A549 (cell line): Measurements from ENCODE around the gene RPTOR. TPM values are rescaled to one million over a fixed set of nuclear protein-coding genes. Genes with fewer than 3 reads are reported as not detected.

Source experiments
- ATAC-seq, 2 experiments: fragments of 200-7000 bp in 1 of 2; fragments of >200 bp in 1 of 2; cut with Nextera tagmentation in 1 of 2; cut with Tn5 transposase in 1 of 2; 3 replicates each; pipeline versions ENCODE4 v1.8.0 to v1.9.1; 2018 to 2020; ENCODE audit warnings: mild to moderate bottlenecking in 1 of 2, moderate library complexity in 1 of 2
- CTCF ChIA-PET: fragments of 300-600 bp; sonication (Branson Sonifier 250); formaldehyde crosslinking; extraction: SDS; loops from one replicate; lab custom pipeline; 2021; ENCODE audit warnings: antibody characterized with exemption, inconsistent platforms; lab: Yijun Ruan, JAX
- POLR2A ChIA-PET: fragments of 350-600 bp; formaldehyde crosslinking; extraction: SDS; loops from one replicate; lab custom pipeline; 2021; ENCODE audit warnings: antibody characterized with exemption, inconsistent platforms; lab: Yijun Ruan, JAX
- DNase-seq, 2 experiments: peaks; one replicate each; pipeline versions ENCODE4 v3.0.0 to v3.0.0-alpha.2; 2011 to 2016; ENCODE audit warnings: low read depth in 1 of 2, low spot score in 1 of 2
- FAIRE-seq: peaks from 2 replicates; lab custom pipeline; 2011; peaks lifted over from hg19 to GRCh38; lab: Jason Lieb, UNC
- H3K27ac ChIP-seq, 2 experiments: fragments of >200 bp; sonication (Bioruptor Twin); formaldehyde crosslinking; 3 replicates each; pipeline ENCODE4 v1.5.1; 2016 to 2017
- H3K4me1 ChIP-seq: fragments of >200 bp; sonication (Bioruptor Twin); formaldehyde crosslinking; 3 replicates; pipeline ENCODE4 v1.6.1; 2016
- H3K4me2 ChIP-seq: fragments of >200 bp; sonication (Bioruptor Twin); formaldehyde crosslinking; 3 replicates; pipeline ENCODE4 v1.6.1; 2016
- H3K4me3 ChIP-seq: fragments of >200 bp; sonication (Bioruptor Twin); formaldehyde crosslinking; 3 replicates; pipeline ENCODE4 v1.5.1; 2016
- H3K9me3 ChIP-seq: fragments of >200 bp; sonication (Bioruptor Twin); formaldehyde crosslinking; 3 replicates; pipeline ENCODE4 v1.6.1; 2016
- BCL3 ChIP-seq: fragments of >200 bp; sonication (Bioruptor Twin); formaldehyde crosslinking; IDR thresholded peaks from 3 replicates; pipeline ENCODE4 v1.6.1; 2016
- BHLHE40 ChIP-seq: IDR thresholded peaks from 2 replicates; pipeline ENCODE4 v1.6.1; 2012; ENCODE audit warnings: low read depth, low read length, inconsistent platforms
- CEBPB ChIP-seq, 2 experiments: fragments of >200 bp in 1 of 2; sonication (Bioruptor Twin) in 1 of 2; formaldehyde crosslinking in 1 of 2; IDR thresholded peaks; 2 replicates each; pipeline ENCODE4 v1.6.1; 2012 to 2016
- EHMT2 ChIP-seq: fragments of 200-600 bp; sonication (generic); IDR thresholded peaks from 2 replicates; pipeline ENCODE4 v1.6.1; 2016; ENCODE audit warnings: antibody characterized with exemption, low read depth, mild to moderate bottlenecking, moderate library complexity
- FOSB ChIP-seq: fragments of 250-450 bp; sonication (Bioruptor Pico); IDR thresholded peaks from 2 replicates; pipeline ENCODE4 v1.5.0; 2020; ENCODE audit warnings: mild to moderate bottlenecking, moderate library complexity
- FOXS1 ChIP-seq: fragments of 250-450 bp; sonication (Bioruptor Pico); IDR thresholded peaks from 2 replicates; pipeline ENCODE4 v1.5.0; 2020; ENCODE audit warnings: mild to moderate bottlenecking, moderate library complexity
- GATA3 ChIP-seq: IDR thresholded peaks from 2 replicates; pipeline ENCODE4 v1.6.1; 2012; ENCODE audit warnings: borderline replicate concordance
- HDAC2 ChIP-seq: fragments of 200-600 bp; sonication (generic); IDR thresholded peaks from 2 replicates; pipeline ENCODE4 v1.6.1; 2016
- JUN ChIP-seq, 2 experiments: fragments of >200 bp; sonication (Bioruptor Twin); formaldehyde crosslinking; IDR thresholded peaks; 2 replicates in 1 of 2; 3 replicates in 1 of 2; pipeline ENCODE4 v1.6.1; 2016 to 2017
- JUNB ChIP-seq: fragments of >200 bp; sonication (Bioruptor Twin); formaldehyde crosslinking; IDR thresholded peaks from 2 replicates; pipeline ENCODE4 v1.6.1; 2016
- KDM5A ChIP-seq: fragments of 200-600 bp; sonication (generic); IDR thresholded peaks from 2 replicates; pipeline ENCODE4 v1.6.1; 2016; ENCODE audit warnings: antibody characterized with exemption, mild to moderate bottlenecking
- MAFK ChIP-seq: fragments of 450-650 bp; IDR thresholded peaks from 2 replicates; pipeline ENCODE4 v1.6.1; 2014; ENCODE audit not compliant: partially characterized antibody
- MAZ ChIP-seq: fragments of 150-350 bp; IDR thresholded peaks from 2 replicates; pipeline ENCODE4 v1.6.1; 2014; ENCODE audit warnings: antibody characterized with exemption, low read depth, low read length, borderline replicate concordance
- MYC ChIP-seq: IDR thresholded peaks from 2 replicates; pipeline ENCODE4 v1.6.1; 2012; ENCODE audit warnings: mild to moderate bottlenecking, inconsistent platforms, low read length, improper control_type of control experiment, borderline replicate concordance
- NFE2L2 ChIP-seq: fragments of 150-350 bp; conservative IDR thresholded peaks from 2 replicates; pipeline ENCODE4 v1.6.1; 2014; ENCODE audit warnings: low read length
- NR3C1 ChIP-seq: fragments of >200 bp; sonication (Bioruptor Twin); formaldehyde crosslinking; IDR thresholded peaks from 3 replicates; pipeline ENCODE4 v1.6.1; 2017
- PBX3 ChIP-seq: IDR thresholded peaks from 2 replicates; pipeline ENCODE4 v1.6.1; 2012
- RAD21 ChIP-seq, 2 experiments: fragments of >200 bp in 1 of 2; sonication (Bioruptor Twin) in 1 of 2; formaldehyde crosslinking in 1 of 2; IDR thresholded peaks in 1 of 2; conservative IDR thresholded peaks in 1 of 2; 2 replicates in 1 of 2; 3 replicates in 1 of 2; pipeline ENCODE4 v1.6.1; 2012 to 2018; ENCODE audit warnings: inconsistent platforms in 1 of 2
- RARB ChIP-seq: fragments of 250-450 bp; sonication (Bioruptor Pico); IDR thresholded peaks from 2 replicates; pipeline ENCODE4 v1.8.0; 2021; ENCODE audit warnings: mild to moderate bottlenecking, moderate library complexity
- RFX5 ChIP-seq: fragments of 450-650 bp; IDR thresholded peaks from 2 replicates; pipeline ENCODE4 v1.7.1; 2014; ENCODE audit warnings: antibody characterized with exemption, mild to moderate bottlenecking, moderate library complexity
- RNF2 ChIP-seq: fragments of 200-600 bp; sonication (generic); IDR thresholded peaks from 2 replicates; pipeline ENCODE4 v1.6.1; 2016; ENCODE audit warnings: low read depth, mild to moderate bottlenecking, antibody characterized with exemption, moderate library complexity, borderline replicate concordance
- SREBF2 ChIP-seq: fragments of 450-650 bp; IDR thresholded peaks from 2 replicates; pipeline ENCODE4 v1.6.1; 2014; ENCODE audit warnings: mild to moderate bottlenecking, moderate library complexity
- USF2 ChIP-seq: fragments of 450-650 bp; IDR thresholded peaks from 2 replicates; pipeline ENCODE4 v1.6.1; 2014; ENCODE audit warnings: antibody characterized with exemption
- ZC3H11A ChIP-seq: fragments of 450-650 bp; IDR thresholded peaks from 2 replicates; pipeline ENCODE4 v1.6.1; 2014; ENCODE audit warnings: antibody characterized with exemption, mild to moderate bottlenecking
- WGBS: methylation state at CpG from one replicate; pipeline ENCODE4 v1.1.6; 2017; ENCODE audit errors: missing lambda C conversion rate; 5-methylcytosine and 5-hydroxymethylcytosine counted together
- polyA plus RNA-seq, 4 experiments: library from polyadenylated mRNA; depleted of rRNA in 3 of 4; stranded (reverse); fragments of >200 nt; fragmentation: RNase III in 1 of 4; extraction: RNeasy Plus Mini Kit Qiagen cat#74134 plus additional on column Dnase treatment in 1 of 4; gene quantifications; 2 replicates in 3 of 4; 3 replicates in 1 of 4; pipeline ENCODE4 v1.2.3, GENCODE V29; 2011 to 2017
- TF ChIP-seq, protein P1 (sequence below): IDR thresholded peaks from 2 replicates; pipeline ENCODE4 v1.6.1; 2012
- TF ChIP-seq, protein P2 (sequence below): IDR thresholded peaks from 2 replicates; pipeline ENCODE4 v1.6.1; 2012; ENCODE audit warnings: low read depth, borderline replicate concordance

RPTOR gene
- polyA plus RNA-seq, 2 of the 4 experiments (the other 2 are of a cell fraction): 10.8 to 27.1 TPM

GRCh38 chr17:80555266-80555665 is 10.6 kb downstream of the RPTOR start:
- FAIRE-seq: no peak
- WGBS: 96% methylated on average over 7 of the region's 7 CpGs
- no peak for DNase-seq
- no peaks in the 10 kb centered on the region for H3K9me3 ChIP-seq
- no peak overlapping the region for H3K27ac ChIP-seq
- TF ChIP-seq ZC3H11A (no peak), CEBPB (IDR thresholded peaks at IDR 0.05) (no peak), JUN (IDR thresholded peaks at IDR 0.05) (no peak), PBX3 (no peak), EHMT2 (no peak), RFX5 (no peak), JUNB (no peak), NFE2L2 (no peak)
- no peak overlapping the region for H3K4me2 ChIP-seq
- H3K4me1 ChIP-seq: no peaks in the 10 kb centered on the region
- no peak for ATAC-seq
- CTCF ChIA-PET: interaction anchor here (1.1 to 7.0 kb wide), 3 partner anchors 10 to 128 kb away, joined by 3 to 73 read pairs (median 5); partner anchors contain the start of gene RPTOR
- POLR2A ChIA-PET: no interaction called here
- H3K4me3 ChIP-seq: no peak overlapping the region

DNA sequence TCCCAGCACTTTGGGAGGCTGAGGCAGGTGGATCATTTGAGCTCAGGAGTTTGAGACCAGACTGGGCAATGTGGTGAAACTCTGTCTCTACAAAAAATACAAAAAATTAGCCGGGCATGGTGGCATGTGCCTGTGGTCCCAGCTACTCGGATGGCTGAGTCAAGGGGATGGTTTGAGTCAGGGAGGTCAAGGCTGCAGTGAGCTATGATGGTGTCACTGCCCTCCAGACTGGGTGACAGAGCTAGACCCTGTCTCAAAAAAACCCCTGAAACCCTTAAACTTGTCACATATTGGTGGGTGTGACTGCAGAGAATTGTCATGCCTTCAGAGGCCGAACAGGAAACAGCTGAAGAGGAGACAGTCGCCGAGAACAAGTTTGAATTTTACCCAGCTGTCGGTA is 13.4 kb downstream of the RPTOR start:
- Histone ChIP-seq H3K27ac (no peak overlapping the region), H3K4me3 (no peak overlapping the region), H3K4me2 (no peak overlapping the region), H3K4me1 (no peaks in the 10 kb centered on the region), H3K9me3 (no peaks in the 10 kb centered on the region)
- ATAC-seq (no peak), FAIRE-seq (no peak), DNase-seq (no peak)
- WGBS: 90% methylated on average over 6 of the region's 6 CpGs
- ChIA-PET POLR2A (interaction anchor here (1.0 kb wide), 1 partner anchor 14 kb away, joined by 4 read pairs; the partner anchor contains the start of gene RPTOR), CTCF (interaction anchor here (0.9 to 7.0 kb wide), 6 partner anchors 12 to 353 kb away, joined by 3 to 73 read pairs (median 4); partner anchors contain the start of gene NPTX1)
- TF ChIP-seq MAZ (no peak), BCL3 (no peak), MAFK (no peak), RARB (CRISPR knock-in tag) (no peak)
- TF ChIP-seq, protein P1, sequence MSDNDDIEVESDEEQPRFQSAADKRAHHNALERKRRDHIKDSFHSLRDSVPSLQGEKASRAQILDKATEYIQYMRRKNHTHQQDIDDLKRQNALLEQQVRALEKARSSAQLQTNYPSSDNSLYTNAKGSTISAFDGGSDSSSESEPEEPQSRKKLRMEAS: no peak

DNA sequence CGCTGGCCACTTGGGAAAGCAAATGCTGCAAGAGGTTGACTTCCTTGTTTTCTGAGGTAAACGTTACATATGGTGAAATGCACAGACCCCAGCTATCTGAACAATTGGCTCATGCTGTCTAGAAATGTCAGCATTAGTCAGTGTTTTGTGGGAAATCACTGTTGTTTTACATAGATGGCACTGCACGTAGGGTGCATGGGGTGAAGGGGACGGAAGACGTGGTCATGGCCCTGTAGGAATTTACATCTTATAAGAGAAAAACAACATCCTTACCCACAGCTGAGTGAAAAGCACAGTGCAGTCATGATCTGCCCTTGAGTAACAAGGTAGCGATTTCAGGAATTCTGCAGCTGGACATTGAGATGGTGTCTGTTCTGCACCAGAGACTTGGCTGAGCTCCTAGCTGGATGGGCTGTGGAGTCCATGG is 15.2 kb downstream of the RPTOR start:
- WGBS: 79% methylated on average over 6 of the region's 6 CpGs
- FAIRE-seq: no peak

More for the DNA sequence above, 15.2 kb downstream of the RPTOR start:
- TF ChIP-seq FOSB: no peak
- no peak for TF ChIP-seq SREBF2
- no peak for TF ChIP-seq MYC
- no peak for TF ChIP-seq KDM5A
- TF ChIP-seq, protein P2, sequence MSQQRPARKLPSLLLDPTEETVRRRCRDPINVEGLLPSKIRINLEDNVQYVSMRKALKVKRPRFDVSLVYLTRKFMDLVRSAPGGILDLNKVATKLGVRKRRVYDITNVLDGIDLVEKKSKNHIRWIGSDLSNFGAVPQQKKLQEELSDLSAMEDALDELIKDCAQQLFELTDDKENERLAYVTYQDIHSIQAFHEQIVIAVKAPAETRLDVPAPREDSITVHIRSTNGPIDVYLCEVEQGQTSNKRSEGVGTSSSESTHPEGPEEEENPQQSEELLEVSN: no peak
- no peak for TF ChIP-seq NR3C1
- no peak for TF ChIP-seq FOXS1 (CRISPR knock-in tag)
- no peak for TF ChIP-seq USF2
- no peak for TF ChIP-seq RNF2
- TF ChIP-seq HDAC2: no peak
- TF ChIP-seq RAD21 (conservative IDR thresholded peaks at IDR 0.05 in 1 of 2, IDR thresholded peaks at IDR 0.05 in 1 of 2): no peak
- TF ChIP-seq GATA3: no peak
- no peak for TF ChIP-seq BHLHE40
- TF ChIP-seq, all 56 proteins: peak for 0
- no peak for DNase-seq
- Histone ChIP-seq H3K4me1 (no peaks in the 10 kb centered on the region), H3K4me3 (no peak overlapping the region), H3K4me2 (no peak overlapping the region), H3K9me3 (no peaks in the 10 kb centered on the region), H3K27ac (no peak overlapping the region)
- no peak for ATAC-seq
- POLR2A ChIA-PET: no interaction called here
- CTCF ChIA-PET: interaction anchor here (0.7 to 7.0 kb wide), 9 partner anchors 15 to 401 kb away, joined by 3 to 73 read pairs (median 4); partner anchors contain the start of genes NPTX1 and RPTOR
